Large intestine (tissue), 3 donors: Measurements from ENCODE around the gene MPP7. TPM values are rescaled to one million over a fixed set of nuclear protein-coding genes. Genes with fewer than 3 reads are reported as not detected.

ENCODE experiments used
- DNase-seq, 2 donors: peaks; one replicate each; pipeline versions ENCODE4 v3.0.0 to v3.0.0-alpha.2; 2013
- H3K27ac ChIP-seq: one replicate; pipeline ENCODE4 v1.5.1; 2013; ENCODE audit warnings: low read length
- H3K27me3 ChIP-seq: 2 replicates; pipeline ENCODE4 v1.6.1; 2013; ENCODE audit warnings: low read length; ENCODE audit not compliant: control insufficient read depth, insufficient read depth
- H3K36me3 ChIP-seq: 2 replicates; pipeline ENCODE4 v1.6.1; 2013; ENCODE audit warnings: low read length; ENCODE audit not compliant: control insufficient read depth, insufficient read depth
- H3K4me1 ChIP-seq: one replicate; pipeline ENCODE4 v1.6.1; 2013; ENCODE audit warnings: low read length; ENCODE audit not compliant: control insufficient read depth, insufficient read depth
- H3K4me3 ChIP-seq: one replicate; pipeline ENCODE4 v1.5.1; 2013; ENCODE audit warnings: low read length
- H3K9me3 ChIP-seq: one replicate; pipeline ENCODE4 v1.6.1; 2013; ENCODE audit warnings: mild to moderate bottlenecking, low read depth, low read length, moderate library complexity; ENCODE audit not compliant: control insufficient read depth
- WGBS: methylation state at CpG from one replicate; pipeline ENCODE4 v1.1.5; 2013; ENCODE audit warnings: low lambda C conversion rate; ENCODE audit not compliant: insufficient coverage; 5-methylcytosine and 5-hydroxymethylcytosine counted together
- polyA plus RNA-seq: library from polyadenylated mRNA; unstranded; fragments of 120-200 nt; gene quantifications from one replicate; pipeline ENCODE4 v1.2.1, GENCODE V29; 2013

Gene MPP7
- polyA plus RNA-seq, 1 donor, result 16.2 TPM

DNA sequence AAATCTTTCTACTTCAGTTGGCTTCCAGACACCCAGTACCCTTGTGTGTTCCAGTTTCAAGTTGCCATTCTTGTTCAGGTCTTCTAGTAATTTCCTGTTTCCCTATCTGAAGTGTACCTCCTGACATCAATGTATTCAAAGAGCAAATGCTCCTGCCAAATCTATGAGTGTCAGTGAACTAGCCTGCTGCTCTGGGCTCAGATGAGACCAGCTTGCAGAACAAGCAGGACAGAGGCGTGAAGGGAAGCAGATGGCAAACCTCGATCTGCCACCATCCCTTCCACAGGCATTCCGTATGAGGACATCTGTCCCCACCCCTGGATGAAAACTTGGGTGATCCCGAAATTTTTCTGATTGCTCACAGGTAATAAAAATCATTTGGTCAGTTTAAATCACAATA, 4.4 kb upstream of the MPP7 start:
- no peaks in the 10 kb centered on the region for H3K36me3 ChIP-seq
- H3K4me1 ChIP-seq, result peaks cover 2% of the 10 kb centered on the region
- H3K4me3 ChIP-seq, result no peak overlapping the region
- no CpG with 5 or more reads among the region's 4 CpGs for WGBS
- no peak overlapping the region for H3K27ac ChIP-seq
- no peaks in the 10 kb centered on the region for H3K9me3 ChIP-seq
- no peaks in the 10 kb centered on the region for H3K27me3 ChIP-seq
- DNase-seq, result no peak

DNA sequence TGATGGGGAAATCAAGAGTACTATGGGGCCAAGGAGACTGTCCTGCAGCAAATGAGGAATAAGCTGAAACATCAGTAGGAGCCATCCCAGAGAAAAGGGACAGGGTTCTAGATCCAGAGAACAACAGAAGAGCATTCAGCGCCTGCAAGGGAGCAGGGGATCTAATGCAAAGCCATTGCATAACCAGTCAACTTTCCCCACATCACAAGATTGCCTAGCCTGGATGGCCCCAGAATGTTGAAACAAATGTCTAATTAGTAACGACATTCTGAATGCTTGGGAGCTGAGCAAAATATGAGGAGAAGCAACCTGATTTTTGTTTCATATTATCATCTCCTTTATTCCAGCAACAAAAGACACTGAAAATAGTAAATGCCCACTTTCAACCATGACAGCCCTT, 2.7 kb upstream of the MPP7 start:
- no CpG with 5 or more reads among the region's 2 CpGs for WGBS
- no peak overlapping the region for H3K27ac ChIP-seq
- H3K4me3 ChIP-seq, result no peak overlapping the region
- H3K36me3 ChIP-seq, result no peaks in the 10 kb centered on the region
- H3K4me1 ChIP-seq, result peaks cover 9% of the 10 kb centered on the region
- H3K27me3 ChIP-seq, result no peaks in the 10 kb centered on the region
- DNase-seq, result peak in 1 of 2 donors; percentile 50
- H3K9me3 ChIP-seq, result no peaks in the 10 kb centered on the region

DNA sequence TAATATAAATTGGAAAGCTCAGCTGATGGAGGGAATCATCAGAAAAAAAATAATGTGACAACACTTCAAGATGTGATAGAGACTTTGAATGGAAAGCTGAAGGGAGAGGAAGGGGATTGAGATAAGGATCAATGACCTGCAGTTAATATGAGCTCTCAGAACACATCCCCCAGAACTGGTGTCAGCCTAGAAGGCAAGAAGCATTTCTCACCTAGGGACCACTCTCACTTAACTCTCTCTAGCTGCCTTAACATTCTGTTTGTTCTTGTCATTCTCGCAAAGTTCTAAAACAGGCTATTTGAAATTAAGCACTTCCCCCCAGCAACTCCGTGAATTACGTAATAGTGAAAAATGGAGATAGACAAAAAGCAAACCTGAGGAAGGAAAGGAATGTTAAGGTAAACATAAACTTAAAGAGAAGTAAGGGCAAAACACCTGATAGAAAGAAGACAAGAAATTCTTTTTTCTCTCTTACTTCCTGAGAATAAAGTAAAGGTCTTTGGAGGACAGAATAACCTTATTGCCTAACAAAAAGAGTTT, 1.2 kb upstream of the MPP7 start:
- no peaks in the 10 kb centered on the region for H3K36me3 ChIP-seq
- no peak overlapping the region for H3K27ac ChIP-seq
- DNase-seq, result no peak
- WGBS, result 13% methylated on average over 3 of the region's 3 CpGs
- H3K4me1 ChIP-seq, result peaks cover 9% of the 10 kb centered on the region
- no peaks in the 10 kb centered on the region for H3K27me3 ChIP-seq
- H3K4me3 ChIP-seq, result no peak overlapping the region
- H3K9me3 ChIP-seq, result no peaks in the 10 kb centered on the region

DNA sequence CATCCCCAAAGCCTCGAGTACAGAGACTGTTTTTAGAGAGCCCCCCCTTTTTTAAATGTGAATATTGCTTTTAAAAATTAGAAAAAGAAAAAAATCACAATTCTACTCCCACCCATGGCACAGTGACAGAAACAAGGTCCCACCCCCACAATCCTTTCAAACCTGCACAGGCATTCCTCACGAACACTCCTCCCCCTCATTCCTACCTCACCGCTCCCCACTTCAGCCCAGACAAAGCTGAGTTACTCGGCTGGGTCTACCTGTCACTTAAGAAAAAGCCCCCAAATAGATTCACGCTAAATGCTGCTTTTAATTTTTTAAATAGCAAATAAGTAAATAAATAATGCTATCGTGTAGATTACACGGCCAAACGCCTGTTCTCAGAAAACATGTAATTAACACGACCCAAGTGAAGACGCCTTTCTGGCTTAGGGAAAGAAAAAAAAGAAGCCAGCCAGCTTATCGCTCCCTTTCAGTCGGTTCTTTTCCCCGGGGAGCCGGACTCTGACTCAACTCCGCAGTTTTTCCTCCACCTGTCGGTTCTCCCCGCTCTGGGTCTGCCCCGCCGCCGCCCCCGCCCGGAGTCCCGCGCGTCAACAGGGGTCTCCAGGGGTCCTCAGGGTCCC, 739 bp downstream of the MPP7 start:
- H3K36me3 ChIP-seq, result no peaks in the 10 kb centered on the region
- no peaks in the 10 kb centered on the region for H3K9me3 ChIP-seq
- H3K4me3 ChIP-seq, result peak overlapping the region; percentile 68
- peaks cover 9% of the 10 kb centered on the region for H3K4me1 ChIP-seq
- H3K27ac ChIP-seq, result peak overlapping the region; percentile 79
- WGBS, result 0% methylated on average over 2 of the region's 25 CpGs
- no peak for DNase-seq
- no peaks in the 10 kb centered on the region for H3K27me3 ChIP-seq

DNA sequence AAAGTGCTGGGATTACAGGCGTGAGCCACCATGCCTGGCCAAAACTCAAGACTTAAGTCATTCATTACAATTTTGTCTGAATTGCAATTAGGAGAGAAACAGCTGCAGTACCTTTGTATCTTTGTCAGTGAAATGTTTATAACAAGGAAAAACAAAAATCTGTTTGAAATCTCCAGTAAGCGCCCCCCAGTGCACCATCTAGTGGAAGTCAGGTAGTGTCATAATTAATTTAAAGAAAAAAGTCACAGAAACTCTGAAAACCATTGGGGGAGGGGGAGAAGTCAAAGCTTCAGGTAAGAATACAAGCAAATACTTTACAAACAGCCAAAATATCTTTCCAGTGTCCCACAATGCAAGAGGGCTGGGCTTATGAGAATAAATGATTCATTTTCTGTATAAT, 2.8 kb downstream of the MPP7 start:
- H3K9me3 ChIP-seq, result no peaks in the 10 kb centered on the region
- DNase-seq, result no peak
- H3K4me1 ChIP-seq, result peaks cover 9% of the 10 kb centered on the region
- H3K27ac ChIP-seq, result no peak overlapping the region
- H3K27me3 ChIP-seq, result no peaks in the 10 kb centered on the region
- WGBS, result no CpG with 5 or more reads among the region's 2 CpGs
- no peaks in the 10 kb centered on the region for H3K36me3 ChIP-seq
- H3K4me3 ChIP-seq, result no peak overlapping the region

DNA sequence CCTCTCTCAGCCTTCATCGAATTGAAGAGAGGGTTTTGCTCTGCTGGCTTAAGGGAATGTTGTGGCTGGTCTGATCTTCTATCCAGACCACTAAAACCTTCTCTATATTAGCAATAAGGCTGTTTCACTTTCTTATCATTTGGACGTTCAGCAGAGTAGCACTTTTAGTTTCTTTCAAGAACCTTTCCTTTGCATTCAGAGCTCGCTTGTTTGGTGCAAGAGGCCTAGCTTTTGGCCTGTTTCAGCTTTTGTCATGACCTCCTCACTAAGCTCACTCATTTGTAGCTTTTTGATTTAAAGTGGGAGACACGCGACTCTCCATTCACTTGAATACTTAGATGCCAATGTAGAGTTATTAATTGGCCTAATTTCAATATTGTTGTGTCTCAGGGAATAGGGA, 3.9 kb downstream of the MPP7 start:
- WGBS, result 100% methylated on average over 2 of the region's 5 CpGs
- Histone ChIP-seq H3K4me3 (no peak overlapping the region), H3K9me3 (no peaks in the 10 kb centered on the region), H3K27ac (no peak overlapping the region), H3K27me3 (no peaks in the 10 kb centered on the region), H3K4me1 (peaks cover 7% of the 10 kb centered on the region), H3K36me3 (no peaks in the 10 kb centered on the region)
- no peak for DNase-seq

DNA sequence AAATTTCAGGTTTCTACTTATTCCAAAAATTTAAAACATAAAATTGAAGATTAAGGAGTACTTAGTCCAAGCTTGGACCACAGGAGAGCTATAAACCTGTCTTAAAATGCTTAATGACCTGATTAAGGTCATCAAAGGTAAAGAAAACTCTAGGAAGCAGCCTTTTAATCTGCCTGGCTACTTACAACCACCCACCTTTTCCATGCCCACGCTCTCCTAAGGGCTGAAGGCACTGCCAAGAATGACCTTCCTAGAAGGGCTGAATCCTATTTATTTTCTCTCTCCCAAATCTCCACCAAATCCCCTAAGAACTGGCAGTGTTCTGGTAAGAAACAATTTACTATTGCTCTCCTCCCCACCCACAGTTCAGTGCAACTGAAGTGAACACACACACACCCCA, 6.8 kb downstream of the MPP7 start:
- DNase-seq, result no peak
- Histone ChIP-seq H3K27me3 (no peaks in the 10 kb centered on the region), H3K36me3 (no peaks in the 10 kb centered on the region), H3K9me3 (no peaks in the 10 kb centered on the region), H3K27ac (no peak overlapping the region), H3K4me3 (no peak overlapping the region), H3K4me1 (no peaks in the 10 kb centered on the region)
- no CpG with 5 or more reads among the region's 1 CpG for WGBS

DNA sequence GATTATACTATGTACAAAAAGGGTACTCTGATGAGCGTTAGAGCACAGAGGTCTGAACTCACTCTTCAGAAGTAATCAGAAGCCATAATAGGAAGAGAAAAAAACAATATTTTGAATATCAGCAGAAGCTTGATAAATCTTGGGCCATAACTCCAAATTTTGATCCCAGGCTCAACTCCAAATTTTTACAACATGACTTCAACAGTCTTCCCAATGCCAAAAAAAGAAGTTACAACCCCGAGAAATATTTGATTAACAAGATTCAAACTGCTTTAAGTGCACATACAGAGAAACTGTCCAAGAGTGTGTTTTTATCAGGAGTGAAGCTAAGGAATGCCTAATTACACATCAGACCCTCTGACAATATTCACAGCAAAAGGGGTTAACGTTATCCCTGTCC, 7.5 kb downstream of the MPP7 start:
- no peak for DNase-seq
- H3K4me3 ChIP-seq, result no peak overlapping the region
- H3K4me1 ChIP-seq, result no peaks in the 10 kb centered on the region
- no peaks in the 10 kb centered on the region for H3K27me3 ChIP-seq
- H3K9me3 ChIP-seq, result no peaks in the 10 kb centered on the region
- 60% methylated on average over 1 of the region's 3 CpGs for WGBS
- no peak overlapping the region for H3K27ac ChIP-seq
- H3K36me3 ChIP-seq, result no peaks in the 10 kb centered on the region

DNA sequence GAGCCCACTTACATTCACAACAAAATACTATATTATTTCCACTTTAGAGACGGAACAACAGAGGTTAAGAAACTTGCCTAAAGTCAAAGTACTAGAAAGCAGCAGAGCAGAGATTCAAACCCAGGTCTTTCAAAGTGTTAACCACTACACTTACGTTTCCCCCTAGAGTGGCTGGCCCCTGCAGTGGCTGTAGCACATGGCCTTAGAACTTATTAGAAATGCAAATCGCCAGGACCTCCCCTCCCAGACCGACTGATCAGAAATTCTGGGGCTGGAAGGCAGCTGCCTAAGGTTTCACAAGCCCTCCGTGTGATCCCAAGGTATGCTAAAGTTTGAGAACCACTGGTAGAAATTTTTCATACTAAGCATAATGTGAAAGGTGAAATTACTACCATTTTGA, 8.1 kb downstream of the MPP7 start:
- Histone ChIP-seq H3K27ac (no peak overlapping the region), H3K4me1 (no peaks in the 10 kb centered on the region), H3K4me3 (no peak overlapping the region), H3K27me3 (no peaks in the 10 kb centered on the region), H3K36me3 (no peaks in the 10 kb centered on the region), H3K9me3 (no peaks in the 10 kb centered on the region)
- DNase-seq, result no peak
- WGBS, result no CpG with 5 or more reads among the region's 5 CpGs

DNA sequence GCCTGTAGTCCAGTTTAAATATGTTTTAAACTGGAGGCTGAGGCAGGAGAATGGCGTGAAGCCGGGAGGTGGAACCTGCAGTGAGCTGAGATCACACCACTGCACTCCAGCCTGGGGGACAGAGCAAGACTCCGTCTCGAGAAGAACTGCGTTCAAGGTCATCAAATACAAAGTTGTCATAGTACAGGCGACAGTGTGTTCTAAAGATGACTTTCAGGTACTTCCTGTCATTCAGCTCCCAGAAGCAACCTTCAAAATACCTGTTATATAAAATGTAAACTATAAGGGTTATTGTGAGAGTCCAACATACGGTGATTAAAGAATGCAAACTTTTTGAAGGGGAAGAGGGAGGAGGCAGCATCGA, 8.7 kb downstream of the MPP7 start:
- H3K36me3 ChIP-seq, result no peaks in the 10 kb centered on the region
- H3K27ac ChIP-seq, result no peak overlapping the region
- no peaks in the 10 kb centered on the region for H3K27me3 ChIP-seq
- no peaks in the 10 kb centered on the region for H3K4me1 ChIP-seq
- WGBS, result 100% methylated on average over 1 of the region's 8 CpGs
- no peaks in the 10 kb centered on the region for H3K9me3 ChIP-seq
- no peak overlapping the region for H3K4me3 ChIP-seq
- DNase-seq, result no peak
